HG03521 (cell line): ENCODE data around the gene C2CD3.
"Not testable (repeated sequence)": the region's sequence is repeated elsewhere in the genome, so short reads cannot be mapped to it uniquely, and the experiment has no call there.

Experiments
- ATAC-seq: cut with Tn5 transposase; IDR thresholded peaks from one replicate; pipeline ENCODE4 v1.9.1; 2021; ENCODE audit warnings: mild to moderate bottlenecking, moderate library complexity; ENCODE audit not compliant: unreplicated experiment

Gene C2CD3

DNA sequence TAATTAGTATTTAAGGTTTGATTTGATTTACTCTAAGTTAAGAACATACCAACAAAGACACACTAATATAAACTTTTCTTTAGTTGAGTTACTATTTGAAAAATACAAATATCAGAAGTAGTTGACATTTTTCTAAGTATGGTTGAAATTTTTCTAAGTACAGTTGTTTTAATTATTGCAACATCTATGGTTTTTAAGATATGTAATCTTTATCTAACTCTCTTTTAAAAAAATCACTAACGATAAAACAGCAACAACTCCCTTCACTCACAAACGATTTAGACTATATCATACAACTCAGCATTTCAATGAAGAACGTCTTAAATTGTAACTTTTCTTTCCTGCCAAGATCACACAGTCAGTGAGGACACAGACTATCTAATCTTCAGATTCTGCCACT is 2.0 kb downstream of the C2CD3 start:
- no peak for ATAC-seq

DNA sequence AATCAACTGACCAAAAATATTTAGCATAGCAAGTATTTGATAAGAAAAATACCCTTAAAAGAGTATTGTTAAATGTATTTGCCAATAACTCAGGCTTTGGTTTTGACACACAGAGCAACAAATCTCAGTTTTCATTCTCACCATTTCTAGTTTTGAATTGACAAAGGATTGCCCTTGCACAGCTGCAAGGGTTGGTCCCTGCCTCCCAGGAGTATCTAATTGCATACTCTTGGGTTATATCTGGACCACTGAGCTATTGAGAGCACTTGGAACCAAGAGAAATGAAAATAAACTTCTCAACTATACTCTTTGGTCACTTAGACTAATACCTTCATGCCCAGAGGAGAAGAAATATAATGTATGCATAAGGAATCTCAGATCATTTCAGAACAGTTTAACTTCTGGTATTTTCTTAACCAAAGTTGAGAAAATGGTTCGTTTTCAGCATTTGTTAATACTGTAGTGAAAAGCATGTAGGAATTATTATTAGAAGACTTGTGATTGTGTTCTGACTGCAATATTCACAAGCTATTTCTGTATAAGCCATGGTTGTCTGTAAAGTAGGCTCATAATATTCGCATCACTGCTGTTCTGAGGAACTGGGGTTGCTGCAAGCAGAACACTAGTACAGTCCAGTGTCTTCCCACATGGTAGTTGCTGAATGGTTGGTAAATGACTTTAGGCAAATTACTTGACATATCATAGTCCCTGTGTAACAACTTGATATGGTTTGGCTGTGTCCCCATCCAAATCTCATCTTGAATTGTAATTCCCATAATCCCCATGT is 7.9 kb downstream of the C2CD3 start:
- no peak for ATAC-seq

DNA sequence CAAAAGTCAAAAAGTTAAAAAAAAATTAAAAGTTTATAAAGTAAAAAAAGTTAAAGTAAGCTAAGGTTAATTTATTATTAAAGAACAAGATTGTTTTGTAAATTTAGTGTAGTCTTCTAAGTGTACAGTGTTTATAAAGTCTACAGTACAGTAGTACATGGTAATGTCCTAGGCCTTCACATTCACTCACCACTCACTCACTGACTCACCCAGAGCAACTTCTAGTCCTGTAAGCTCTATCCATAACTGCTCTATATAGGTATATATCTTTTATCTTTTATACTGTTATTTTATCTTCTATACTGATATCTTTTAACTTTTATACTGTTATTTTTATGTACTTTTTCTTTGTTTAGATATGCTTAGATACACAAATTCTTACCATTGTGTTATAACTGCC is 11.2 kb downstream of the C2CD3 start:
- ATAC-seq = no peak

DNA sequence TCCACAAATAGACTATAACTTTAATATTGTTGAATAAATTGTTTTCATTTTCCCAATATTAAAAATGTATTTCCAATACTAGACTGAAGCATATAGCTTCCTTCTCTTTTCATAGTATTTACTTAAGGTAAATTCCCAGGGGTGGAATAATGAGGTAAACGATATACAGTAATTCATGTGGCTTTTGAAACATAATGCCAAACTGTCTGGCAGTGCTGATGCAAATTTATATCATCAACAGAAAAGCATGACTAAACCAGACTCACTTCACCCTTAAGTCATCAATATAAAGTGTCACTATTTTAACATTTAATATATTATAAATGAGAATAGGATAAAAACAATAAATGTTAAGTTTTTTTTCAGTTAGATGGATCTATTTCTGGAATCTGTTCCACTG is 13.6 kb downstream of the C2CD3 start:
- ATAC-seq = no peak

DNA sequence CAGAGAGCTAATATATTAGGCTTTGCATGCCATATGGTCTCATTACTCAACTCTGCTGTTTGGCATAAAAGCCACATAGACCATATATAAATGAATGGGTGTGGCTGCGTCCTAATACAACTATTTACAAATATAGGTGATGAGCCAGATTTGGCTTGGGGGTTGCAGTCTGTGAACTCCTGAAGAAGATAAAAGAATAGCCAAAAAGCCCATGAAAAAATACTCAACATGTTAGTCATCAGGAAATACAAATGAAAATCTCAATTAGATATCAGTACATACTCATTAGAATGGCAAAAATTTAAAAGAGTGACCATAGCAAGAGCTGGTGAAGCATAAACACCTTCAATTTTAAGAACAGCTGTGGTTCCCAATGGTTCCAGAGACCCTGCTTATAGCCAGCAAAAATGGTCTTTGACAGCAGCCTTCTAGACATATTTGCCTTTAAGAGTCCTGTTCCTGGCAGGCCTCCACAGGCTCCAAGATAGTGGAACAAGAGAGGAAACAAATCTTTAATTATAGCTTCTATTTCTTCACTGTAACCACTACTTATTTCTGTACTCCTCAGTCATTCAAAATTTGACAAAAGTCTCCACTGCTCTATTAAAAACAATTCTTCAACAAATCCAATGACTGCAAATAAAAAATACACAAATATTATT is 16.1 kb downstream of the C2CD3 start:
- no peak for ATAC-seq

DNA sequence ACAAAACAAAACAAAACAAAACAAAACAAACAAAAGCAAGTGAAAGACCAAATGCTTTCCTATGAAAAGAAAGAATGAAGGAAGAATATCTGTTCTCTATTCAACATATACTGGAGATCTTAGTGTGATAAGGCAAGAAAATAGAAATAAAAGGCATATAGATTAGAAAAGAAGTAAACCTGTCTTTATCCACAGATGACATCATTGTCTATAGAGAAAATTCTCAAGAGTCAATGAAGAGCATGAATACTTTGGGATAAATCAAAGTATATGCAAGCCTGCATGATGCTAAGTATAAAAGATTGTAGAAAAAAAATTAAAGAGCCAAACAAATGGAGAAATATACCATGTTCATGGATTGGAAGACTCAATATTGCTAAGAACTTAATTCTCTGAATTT is 17.6 kb downstream of the C2CD3 start:
- ATAC-seq = no peak

DNA sequence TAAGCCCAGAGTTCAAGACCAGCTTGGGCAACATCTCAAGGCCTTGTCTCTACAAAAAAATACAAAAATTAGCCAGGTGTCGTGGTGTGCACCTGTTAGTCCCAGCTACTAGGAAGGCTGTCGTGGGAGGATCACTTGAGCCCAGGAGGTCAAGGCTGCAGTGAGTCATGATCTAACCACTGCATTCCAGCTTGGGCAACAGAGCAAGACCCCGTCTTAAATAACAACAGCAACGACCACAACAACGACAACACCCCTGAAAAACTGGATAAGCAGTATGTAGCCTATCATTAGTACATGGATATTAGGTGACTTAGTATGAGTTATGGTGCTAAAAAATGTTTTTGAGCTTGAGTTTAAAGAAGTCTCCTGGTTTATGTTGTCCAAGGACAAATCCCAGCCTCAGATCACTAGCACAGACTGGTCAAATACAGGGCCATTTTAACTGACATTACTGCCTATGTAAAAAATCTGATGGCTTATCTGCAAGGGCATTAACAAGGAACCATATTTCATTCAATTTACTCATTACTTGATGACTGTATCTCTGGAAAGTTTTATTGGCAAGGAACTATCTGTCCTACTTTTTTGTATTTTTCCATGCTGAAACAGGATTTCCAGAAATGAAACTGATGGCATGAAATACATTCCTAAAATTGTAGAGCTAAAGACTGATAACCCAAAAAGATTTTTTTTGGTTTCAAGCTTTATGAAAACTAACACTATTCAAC is 23.4 kb downstream of the C2CD3 start:
- ATAC-seq = no peak

DNA sequence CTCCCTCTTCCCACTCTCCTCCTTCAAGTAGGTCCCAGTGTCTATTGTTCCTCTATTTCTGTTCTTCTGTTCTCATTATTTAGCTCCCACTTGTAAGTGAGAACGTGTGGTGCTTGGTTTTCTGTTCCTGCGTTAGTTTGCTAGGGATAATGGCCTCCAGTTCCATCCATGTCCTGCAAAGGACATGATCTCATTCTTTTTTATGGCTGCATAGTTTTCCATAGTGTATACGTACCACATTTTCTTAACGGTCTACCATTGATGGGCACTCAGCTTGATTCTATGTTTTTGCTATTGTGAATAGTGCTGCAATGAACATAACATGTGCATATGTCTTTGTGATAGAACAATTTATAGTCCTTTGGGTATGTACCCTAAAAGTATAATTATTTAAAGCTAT is 26.2 kb downstream of the C2CD3 start:
- ATAC-seq = no peak

DNA sequence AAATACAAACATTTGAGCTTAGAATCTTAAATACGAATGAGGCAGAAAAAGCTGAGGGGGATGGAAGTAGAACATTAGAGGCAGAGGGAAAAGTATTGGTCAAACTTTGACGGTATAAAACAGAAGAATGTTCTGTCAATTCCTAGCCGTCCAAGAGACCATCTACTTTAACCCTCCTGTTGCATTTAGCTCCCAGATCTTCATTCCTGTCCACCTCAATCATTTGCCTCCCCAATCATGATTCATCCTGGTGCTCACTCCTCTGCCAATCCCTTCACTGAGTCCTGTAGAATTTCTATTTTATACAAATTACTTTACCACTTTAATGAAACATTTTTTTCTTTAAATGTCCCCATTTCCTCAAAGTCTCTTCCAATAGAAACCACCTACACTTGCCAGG is 28.2 kb downstream of the C2CD3 start:
- ATAC-seq = no peak

DNA sequence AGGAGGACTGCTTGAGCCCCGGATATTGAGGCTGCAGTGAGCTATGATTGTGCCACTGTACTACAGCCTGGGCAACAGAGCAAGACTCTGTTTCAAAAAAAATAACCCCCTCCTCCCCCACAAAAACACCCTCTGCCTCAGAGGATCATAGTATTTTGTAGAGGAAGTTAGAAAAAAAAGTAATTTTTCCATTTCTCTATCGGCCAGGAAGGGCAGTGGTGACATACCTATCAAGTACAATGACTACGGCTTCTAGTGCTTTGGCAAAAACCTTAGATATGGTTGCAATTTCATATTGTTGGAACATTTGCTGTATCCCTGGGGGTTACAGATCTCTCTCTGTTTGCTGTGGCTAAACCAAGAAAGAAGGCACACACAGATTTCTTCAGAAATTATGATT is 28.9 kb downstream of the C2CD3 start:
- ATAC-seq = no peak

DNA sequence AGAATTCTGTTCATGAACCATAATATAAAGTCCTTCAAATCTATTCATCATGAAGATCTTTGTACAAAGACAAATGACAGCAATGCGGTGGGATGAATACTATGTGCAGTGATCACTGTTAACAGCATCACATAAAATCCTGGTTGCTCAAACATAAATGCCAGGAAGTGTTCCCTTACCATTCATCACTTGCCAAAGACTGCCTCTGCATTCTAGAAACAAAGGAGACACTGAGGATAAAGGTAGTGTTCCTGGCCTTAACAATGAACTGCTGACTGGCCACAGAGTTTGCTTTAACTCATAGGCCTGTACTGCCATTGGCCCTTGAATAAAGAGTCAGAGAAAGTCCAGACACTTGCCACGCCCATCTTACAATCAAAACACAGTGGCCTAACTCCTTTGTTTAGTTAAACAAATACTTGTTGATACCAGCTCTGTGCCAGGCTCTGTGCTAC is 29.5 kb downstream of the C2CD3 start:
- no peak for ATAC-seq

DNA sequence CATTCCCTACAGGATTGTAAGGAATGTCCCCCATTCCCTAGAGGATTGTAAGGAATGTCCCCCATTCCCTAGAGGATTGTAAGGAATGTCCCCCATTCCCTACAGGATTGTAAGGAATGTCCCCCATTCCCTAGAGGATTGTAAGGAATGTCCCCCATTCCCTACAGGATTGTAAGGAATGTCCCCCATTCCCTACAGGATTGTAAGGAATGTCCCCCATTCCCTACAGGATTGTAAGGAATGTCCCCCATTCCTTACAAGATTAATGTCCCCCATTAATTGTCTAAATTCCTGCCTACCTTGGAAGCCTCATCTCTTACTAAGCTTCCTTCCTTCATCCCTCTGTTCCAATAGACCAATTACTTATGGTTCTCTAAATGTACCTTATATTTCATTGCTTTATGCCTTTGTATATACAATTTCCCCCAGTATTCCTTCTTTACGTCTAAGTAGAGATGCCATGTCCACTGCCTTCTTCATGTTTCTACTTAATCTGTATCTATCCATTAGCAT is 30.8 kb downstream of the C2CD3 start:
- not testable (repeated sequence) for ATAC-seq

DNA sequence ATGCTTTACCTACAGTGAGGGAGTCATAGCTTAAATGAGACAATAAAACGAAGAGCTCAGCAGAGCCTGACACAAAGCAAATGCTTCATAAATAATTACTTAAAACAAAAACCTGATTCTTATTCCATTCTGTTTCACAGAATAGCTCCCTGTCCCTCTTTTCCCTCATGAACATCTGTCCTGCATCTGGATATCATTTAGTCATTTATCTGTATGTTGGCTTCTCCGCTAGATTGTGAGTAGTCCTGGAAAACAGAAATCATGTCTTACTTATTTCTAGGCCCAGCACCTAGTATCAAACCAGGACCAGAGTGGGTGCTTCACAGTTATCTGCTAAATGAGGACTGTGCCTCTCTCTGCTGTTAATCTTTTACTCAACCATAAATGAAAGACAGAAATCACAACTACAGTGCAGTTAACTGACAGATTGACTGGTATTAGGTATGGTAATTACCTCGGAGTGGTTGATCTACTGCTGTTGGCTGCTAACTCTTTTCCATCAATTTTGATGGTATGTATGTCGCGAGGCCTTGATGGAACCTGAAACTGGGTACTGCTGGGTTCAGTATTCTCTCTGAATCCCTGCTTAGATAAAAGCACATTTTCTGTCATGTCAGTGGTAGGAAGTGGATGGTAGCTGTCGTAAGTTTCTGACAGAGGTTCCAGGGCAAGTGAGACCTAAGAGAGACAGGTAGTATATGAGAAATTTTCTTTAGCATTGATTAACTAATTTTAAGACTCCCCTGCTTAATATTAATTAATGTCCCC is 31.5 kb downstream of the C2CD3 start:
- no peak for ATAC-seq

DNA sequence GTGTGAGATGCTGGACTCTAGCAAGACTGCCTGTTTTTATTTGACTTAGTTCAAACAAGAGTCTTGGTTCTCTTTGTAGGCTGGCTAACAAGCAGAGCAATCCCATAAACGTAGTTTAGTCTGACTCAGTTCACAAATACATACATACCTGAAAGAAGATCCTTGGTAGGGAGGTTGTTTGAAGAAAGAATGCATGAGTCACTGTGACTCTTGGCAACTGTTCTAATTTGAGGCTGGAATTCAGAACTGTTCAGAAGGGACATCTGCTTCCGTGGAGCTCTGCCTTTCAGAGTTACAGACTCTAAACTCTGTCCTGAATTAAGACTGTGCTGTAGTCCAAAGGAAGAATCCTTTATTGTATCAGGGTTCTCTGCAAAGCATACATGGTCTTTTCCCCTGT is 32.2 kb downstream of the C2CD3 start:
- ATAC-seq = no peak

DNA sequence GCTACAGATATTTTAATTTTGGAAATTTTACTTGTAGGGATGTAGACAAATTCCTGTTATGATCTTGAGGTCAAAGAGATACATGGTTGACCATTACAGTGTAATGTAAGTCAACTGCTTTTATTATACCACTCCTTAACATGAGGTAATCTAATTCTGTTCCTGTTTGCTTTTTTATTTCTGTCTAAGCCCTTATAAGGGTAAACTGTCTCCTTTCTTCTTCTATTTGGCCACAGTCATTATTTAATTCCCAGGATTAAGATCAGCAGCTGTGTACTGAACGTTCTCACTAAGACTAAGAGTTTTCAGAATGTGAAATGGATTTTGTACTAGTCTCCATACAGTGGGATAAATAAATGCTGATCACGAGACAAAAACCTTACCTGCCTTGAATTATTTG is 32.8 kb downstream of the C2CD3 start:
- ATAC-seq = no peak

DNA sequence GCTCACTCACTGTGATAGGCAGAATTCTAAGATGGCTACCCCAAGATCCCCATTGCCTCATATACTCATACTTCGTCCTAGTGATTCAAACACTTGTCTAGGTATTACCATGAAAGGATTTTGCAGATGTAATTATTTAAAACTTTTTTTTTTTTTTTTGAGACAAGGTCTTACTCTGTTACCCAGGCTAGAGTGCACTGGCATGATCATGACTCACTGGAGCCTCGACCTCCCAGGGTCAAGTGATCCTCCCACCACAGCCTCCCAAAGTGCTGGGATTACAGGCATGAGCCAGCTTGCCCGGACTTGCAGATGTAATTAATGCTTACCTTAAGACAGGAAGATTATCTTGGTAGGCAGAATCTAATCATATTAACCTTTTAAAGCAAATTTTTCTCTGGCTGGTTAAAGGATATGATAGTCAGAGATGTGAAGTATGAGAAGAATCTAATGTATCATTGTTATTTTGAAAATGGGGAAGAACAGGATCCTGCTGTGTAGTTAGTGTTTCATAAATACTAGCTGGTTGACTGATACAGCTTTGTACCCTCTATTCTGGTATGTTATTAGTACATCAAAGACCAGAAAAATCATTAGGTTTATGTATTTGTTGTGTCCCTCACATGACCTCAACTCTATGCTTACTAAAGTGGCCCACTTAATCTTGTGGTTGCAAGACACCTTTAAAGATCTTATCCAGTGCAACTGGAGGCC is 35.5 kb downstream of the C2CD3 start:
- no peak for ATAC-seq

DNA sequence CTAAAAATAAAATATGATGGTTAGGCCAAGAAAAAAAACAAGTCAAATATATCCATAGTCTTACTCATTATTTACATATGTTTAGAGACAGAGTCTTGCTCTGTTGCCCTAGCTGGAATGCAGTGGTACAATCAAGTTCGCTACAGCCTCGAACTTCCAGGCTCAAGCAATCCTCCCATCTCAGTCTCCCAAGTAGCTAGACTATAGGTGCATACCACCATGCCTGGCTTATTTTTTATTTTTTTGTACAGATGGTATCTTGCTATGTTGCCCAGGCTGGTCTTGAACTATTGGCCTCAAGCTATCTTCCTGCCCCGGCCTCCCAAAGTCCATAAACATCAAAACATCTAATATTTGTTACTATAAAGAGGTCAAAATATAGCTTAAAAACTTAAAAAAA is 36.1 kb downstream of the C2CD3 start:
- ATAC-seq = no peak

DNA sequence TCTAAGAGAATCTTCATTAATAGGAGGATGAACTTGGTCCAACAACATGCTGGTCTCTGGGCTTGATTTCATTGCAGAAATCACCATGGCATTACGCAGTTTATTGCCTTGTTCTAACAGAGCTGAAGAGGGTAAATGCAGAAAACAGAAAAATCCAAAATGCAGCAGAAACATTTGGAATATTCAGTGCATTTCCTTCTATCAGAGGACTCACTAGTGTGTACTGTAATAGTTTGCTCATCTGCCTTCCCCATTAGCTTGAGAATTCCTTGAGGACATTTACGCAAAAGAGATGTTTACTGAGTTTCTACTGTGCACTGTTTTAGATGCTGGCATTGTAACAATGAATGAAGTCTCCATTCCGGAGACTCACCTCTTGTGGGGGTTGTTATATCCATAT is 37.4 kb downstream of the C2CD3 start:
- ATAC-seq = no peak

DNA sequence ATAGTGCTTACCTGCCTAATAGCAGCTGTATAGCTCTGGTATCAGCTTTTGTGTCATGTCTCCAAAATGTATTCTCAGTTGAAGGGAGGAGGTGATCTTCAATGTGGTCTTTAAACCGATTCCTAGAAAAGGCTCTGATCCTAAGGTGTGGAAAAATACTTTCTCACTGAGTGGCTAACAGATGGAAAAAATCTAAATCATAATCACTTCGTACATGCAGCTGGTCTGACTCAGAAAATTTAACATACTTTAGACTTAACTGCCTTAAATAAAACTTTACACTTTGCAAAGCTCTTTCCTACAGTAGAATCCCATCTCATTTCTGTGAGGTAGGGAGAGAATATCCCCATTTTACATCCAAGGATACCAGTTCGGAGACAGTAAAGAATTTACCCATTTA is 38.0 kb downstream of the C2CD3 start:
- ATAC-seq = no peak

DNA sequence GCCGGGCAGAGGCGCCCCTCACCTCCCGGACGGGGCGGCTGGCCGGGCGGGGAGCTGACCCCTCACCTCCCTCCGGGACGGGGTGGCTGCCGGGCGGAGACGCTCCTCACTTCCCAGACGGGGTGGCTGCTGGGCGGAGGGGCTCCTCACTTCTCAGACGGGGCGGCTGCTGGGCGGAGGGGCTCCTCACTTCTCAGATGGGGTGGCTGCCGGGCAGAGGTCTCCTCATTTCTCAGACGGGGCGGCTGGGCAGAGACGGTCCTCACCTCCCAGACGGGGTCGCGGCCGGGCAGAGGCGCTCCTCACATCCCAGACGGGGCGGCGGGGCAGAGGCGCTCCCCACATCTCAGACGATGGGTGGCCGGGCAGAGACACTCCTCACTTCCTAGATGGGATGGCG is 41.7 kb downstream of the C2CD3 start:
- ATAC-seq = not testable (repeated sequence)
